CD8-positive, alpha-beta memory T cell (primary cell): Measurements from ENCODE around the gene CFAP92. TPM values are rescaled to one million over a fixed set of nuclear protein-coding genes. Genes with fewer than 3 reads are reported as not detected.
A peak's percentile ranks its signal among the peaks of the same experiment; 100 is the strongest.

Experiments used
- CTCF ChIA-PET: fragments of 350-600 bp; sonication (Branson Sonifier 250); formaldehyde crosslinking; loops from one replicate; lab custom pipeline; 2021; ENCODE audit warnings: antibody characterized with exemption; lab: Charles Lee
- POLR2A ChIA-PET: fragments of 350-600 bp; sonication (Branson Sonifier 250); formaldehyde crosslinking; loops from one replicate; lab custom pipeline; 2021; ENCODE audit warnings: antibody characterized with exemption; lab: Charles Lee
- DNase-seq, 5 donors: peaks; one replicate each; pipeline versions ENCODE4 v3.0.0 to v3.0.0-alpha.2; 2020 to 2022; ENCODE audit warnings: mixed read lengths in 1 of 5
- H3K27ac ChIP-seq: one replicate; pipeline ENCODE4 v1.7.0; 2013; ENCODE audit warnings: low read depth, mild to moderate bottlenecking, low read length, moderate library complexity
- H3K27me3 ChIP-seq: 2 replicates; pipeline ENCODE4 v1.7.0; 2013; ENCODE audit warnings: low read length, mild to moderate bottlenecking; ENCODE audit not compliant: insufficient read depth, poor library complexity, severe bottlenecking
- H3K36me3 ChIP-seq: 2 replicates; pipeline ENCODE4 v1.7.0; 2013; ENCODE audit warnings: mild to moderate bottlenecking, low read length, moderate library complexity; ENCODE audit not compliant: insufficient read depth
- H3K4me1 ChIP-seq: 2 replicates; pipeline ENCODE4 v1.7.0; 2013; ENCODE audit warnings: mild to moderate bottlenecking, low read length, moderate library complexity; ENCODE audit not compliant: insufficient read depth
- H3K4me3 ChIP-seq: 2 replicates; pipeline ENCODE4 v1.7.0; 2013; ENCODE audit warnings: mild to moderate bottlenecking, low read length
- H3K9me3 ChIP-seq: 2 replicates; pipeline ENCODE4 v1.7.0; 2013; ENCODE audit warnings: mild to moderate bottlenecking, low read length
- H3K27ac Mint-ChIP-seq, 8 donors: one replicate each; pipeline ENCODE4 v1.8.0; 2020 to 2021; ENCODE audit warnings: mixed read lengths in 8 of 8, mild to moderate bottlenecking in 6 of 8, inconsistent platforms in 3 of 8, moderate library complexity in 3 of 8
- H3K27me3 Mint-ChIP-seq, 2 donors: one replicate each; pipeline ENCODE4 v1.8.0; 2020 to 2021; ENCODE audit warnings: mixed read lengths in 2 of 2, mild to moderate bottlenecking in 1 of 2, moderate library complexity in 1 of 2
- H3K36me3 Mint-ChIP-seq, 3 donors: one replicate each; pipeline ENCODE4 v1.8.0; 2020 to 2021; ENCODE audit warnings: mixed read lengths in 3 of 3, inconsistent platforms in 1 of 3, mild to moderate bottlenecking in 1 of 3
- H3K4me1 Mint-ChIP-seq, 3 donors: one replicate each; pipeline ENCODE4 v1.8.0; 2020 to 2021; ENCODE audit warnings: mixed read lengths in 3 of 3, inconsistent platforms in 1 of 3, mild to moderate bottlenecking in 1 of 3
- H3K4me3 Mint-ChIP-seq, 7 donors: one replicate each; pipeline ENCODE4 v1.8.0; 2020 to 2021; ENCODE audit warnings: mixed read lengths in 7 of 7, mild to moderate bottlenecking in 6 of 7, moderate library complexity in 4 of 7, inconsistent platforms in 2 of 7
- H3K9me3 Mint-ChIP-seq, 5 donors: one replicate each; pipeline ENCODE4 v1.8.0; 2020 to 2022; ENCODE audit warnings: mixed read lengths in 5 of 5, mild to moderate bottlenecking in 3 of 5, moderate library complexity in 2 of 5, inconsistent platforms in 1 of 5
- polyA plus RNA-seq: library from polyadenylated mRNA; unstranded; fragments of 300-500 nt; fragmentation: Illumina TruSeq; gene quantifications from one replicate; pipeline ENCODE4 v1.2.3, GENCODE V29; 2021
- total RNA-seq, 2 experiments: library from RNA; stranded (reverse); gene quantifications; one replicate each; pipeline ENCODE4 v1.2.3, GENCODE V29; 2021

Gene CFAP92
- total and polyA plus RNA-seq, 3 experiments from 2014 or later = 0.13 to 0.24 TPM; not detected in 1

DNA sequence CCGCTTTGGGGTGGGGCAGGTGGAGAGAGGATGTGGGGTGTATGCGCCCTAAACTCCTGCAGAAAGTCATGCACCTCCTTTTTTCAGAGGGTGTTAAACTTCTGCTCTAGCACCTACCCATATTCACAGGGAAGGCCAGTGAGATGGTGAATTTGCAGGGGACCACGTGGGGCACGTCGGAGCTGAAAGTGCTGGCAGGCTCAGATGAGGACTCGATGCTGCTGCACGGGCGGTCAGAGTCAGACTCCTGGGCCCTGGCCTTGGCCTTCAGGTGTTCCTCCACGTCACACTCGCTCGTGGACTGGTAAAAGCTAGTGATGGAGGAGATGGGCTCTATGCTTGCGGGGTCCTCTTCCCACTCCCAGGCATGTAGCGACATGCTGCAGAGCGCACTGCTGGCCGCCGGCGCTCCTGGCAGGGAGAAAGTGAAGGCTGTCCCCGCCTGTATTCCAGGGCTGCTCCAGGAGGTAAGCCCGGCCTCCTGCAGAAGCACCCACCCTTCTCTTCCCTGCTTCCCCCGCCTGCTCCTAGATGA is 883 bp downstream of the CFAP92 start:
- DNase-seq = no peak
- H3K9me3 ChIP-seq = no peaks in the 10 kb centered on the region
- peaks cover 23% of the 10 kb centered on the region for H3K4me1 ChIP-seq
- no peak overlapping the region for H3K4me3 ChIP-seq
- H3K36me3 Mint-ChIP-seq = peaks cover 0 to 4% (median 0%) of the 10 kb centered on the region in 3 donors
- peak overlapping the region in 7 of 8 donors; percentile 48 to 78 (median 65) for H3K27ac Mint-ChIP-seq
- H3K27me3 ChIP-seq = no peaks in the 10 kb centered on the region
- ChIA-PET POLR2A (interaction anchor here (2.2 kb wide), 1 partner anchor 23 kb away, joined by 10 read pairs; no protein-coding TSS in a partner anchor), CTCF (interaction anchor here (1.4 to 5.3 kb wide), 3 partner anchors 11 to 23 kb away, joined by 3 to 35 read pairs (median 11); no protein-coding TSS in a partner anchor)
- H3K9me3 Mint-ChIP-seq = no peaks in the 10 kb centered on the region
- no peak overlapping the region for H3K27ac ChIP-seq
- H3K4me3 Mint-ChIP-seq = peak overlapping the region in 5 of 7 donors; percentile 30 to 76 (median 63)
- no peaks in the 10 kb centered on the region for H3K36me3 ChIP-seq
- H3K4me1 Mint-ChIP-seq = peaks cover 8 to 16% (median 9%) of the 10 kb centered on the region in 3 donors
- H3K27me3 Mint-ChIP-seq = peaks cover 2 to 5% of the 10 kb centered on the region in 2 donors

DNA sequence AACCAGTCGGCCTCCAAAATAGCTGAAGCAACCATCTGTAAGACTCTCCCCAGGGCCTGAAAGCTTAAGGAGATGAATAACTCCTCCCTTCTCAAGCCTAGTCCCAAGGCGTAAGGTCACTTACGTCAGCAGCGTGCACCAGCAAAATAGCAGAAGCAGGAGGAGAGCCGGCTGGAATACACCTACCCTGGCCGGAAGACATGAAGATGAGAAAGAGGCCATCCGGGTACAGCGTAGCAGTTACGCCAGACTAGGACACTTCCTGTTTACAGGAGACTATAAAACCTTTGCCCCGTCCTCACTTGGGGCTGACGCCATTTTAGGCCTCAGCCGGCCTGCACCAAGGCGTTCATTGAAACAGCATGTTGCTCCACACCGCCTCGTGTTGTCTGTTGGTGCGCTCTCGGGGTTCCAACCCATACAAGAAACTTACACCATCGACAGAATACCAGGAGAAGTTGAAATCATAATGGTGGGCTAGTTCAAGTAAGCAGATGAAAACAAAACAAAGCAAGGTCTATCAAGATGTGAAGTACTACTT is 2.5 kb downstream of the CFAP92 start:
- peaks cover 8 to 16% (median 9%) of the 10 kb centered on the region in 3 donors for H3K4me1 Mint-ChIP-seq
- ChIA-PET CTCF (interaction anchor here (0.9 to 1.5 kb wide), 3 partner anchors 21 to 247 kb away, joined by 3 to 4 read pairs (median 3); no protein-coding TSS in a partner anchor), POLR2A (no interaction called here)
- DNase-seq = no peak
- H3K27me3 Mint-ChIP-seq = peaks cover 0 to 2% of the 10 kb centered on the region in 2 donors
- no peaks in the 10 kb centered on the region for H3K9me3 Mint-ChIP-seq
- H3K36me3 Mint-ChIP-seq = no peaks in the 10 kb centered on the region
- Histone ChIP-seq H3K27ac (no peak overlapping the region), H3K27me3 (no peaks in the 10 kb centered on the region), H3K4me1 (peaks cover 23% of the 10 kb centered on the region), H3K9me3 (no peaks in the 10 kb centered on the region), H3K36me3 (no peaks in the 10 kb centered on the region), H3K4me3 (no peak overlapping the region)
- H3K27ac Mint-ChIP-seq = peak overlapping the region in 4 of 8 donors; percentile 13 to 82 (median 64)
- peak overlapping the region in 1 of 7 donors; percentile 77 for H3K4me3 Mint-ChIP-seq

DNA sequence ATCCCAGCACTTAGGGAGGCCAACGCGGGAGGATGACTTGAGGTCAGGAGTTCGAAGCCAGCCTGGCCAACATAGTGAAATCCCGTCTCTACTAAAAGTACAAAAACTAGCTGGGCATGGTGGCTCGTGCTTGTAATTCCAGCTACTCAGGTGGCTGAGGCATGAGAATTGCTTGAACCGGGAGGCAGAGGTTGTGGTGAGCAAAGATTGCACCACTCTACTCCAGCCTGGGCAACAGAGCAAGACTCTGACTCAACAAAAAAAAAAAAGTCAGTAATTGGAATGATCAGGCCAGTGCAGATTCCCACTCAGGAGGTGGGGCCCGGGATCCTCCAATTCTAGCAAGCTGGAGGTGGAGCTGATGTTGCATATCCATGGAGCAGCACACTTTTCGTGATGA is 5.6 kb downstream of the CFAP92 start:
- H3K4me1 Mint-ChIP-seq = peaks cover 0 to 2% (median under 1%) of the 10 kb centered on the region in 3 donors
- Histone ChIP-seq H3K9me3 (no peaks in the 10 kb centered on the region), H3K4me3 (no peak overlapping the region), H3K27ac (no peak overlapping the region), H3K4me1 (peaks cover under 1% of the 10 kb centered on the region), H3K36me3 (no peaks in the 10 kb centered on the region), H3K27me3 (no peaks in the 10 kb centered on the region)
- POLR2A ChIA-PET = no interaction called here
- H3K27ac Mint-ChIP-seq = no peak overlapping the region
- peaks cover 0 to 3% of the 10 kb centered on the region in 2 donors for H3K27me3 Mint-ChIP-seq
- no peak overlapping the region for H3K4me3 Mint-ChIP-seq
- H3K9me3 Mint-ChIP-seq = no peaks in the 10 kb centered on the region
- H3K36me3 Mint-ChIP-seq = no peaks in the 10 kb centered on the region
- CTCF ChIA-PET = interaction anchor here (1.0 kb wide), 1 partner anchor 15 kb away, joined by 3 read pairs; no protein-coding TSS in a partner anchor
- DNase-seq = no peak

DNA sequence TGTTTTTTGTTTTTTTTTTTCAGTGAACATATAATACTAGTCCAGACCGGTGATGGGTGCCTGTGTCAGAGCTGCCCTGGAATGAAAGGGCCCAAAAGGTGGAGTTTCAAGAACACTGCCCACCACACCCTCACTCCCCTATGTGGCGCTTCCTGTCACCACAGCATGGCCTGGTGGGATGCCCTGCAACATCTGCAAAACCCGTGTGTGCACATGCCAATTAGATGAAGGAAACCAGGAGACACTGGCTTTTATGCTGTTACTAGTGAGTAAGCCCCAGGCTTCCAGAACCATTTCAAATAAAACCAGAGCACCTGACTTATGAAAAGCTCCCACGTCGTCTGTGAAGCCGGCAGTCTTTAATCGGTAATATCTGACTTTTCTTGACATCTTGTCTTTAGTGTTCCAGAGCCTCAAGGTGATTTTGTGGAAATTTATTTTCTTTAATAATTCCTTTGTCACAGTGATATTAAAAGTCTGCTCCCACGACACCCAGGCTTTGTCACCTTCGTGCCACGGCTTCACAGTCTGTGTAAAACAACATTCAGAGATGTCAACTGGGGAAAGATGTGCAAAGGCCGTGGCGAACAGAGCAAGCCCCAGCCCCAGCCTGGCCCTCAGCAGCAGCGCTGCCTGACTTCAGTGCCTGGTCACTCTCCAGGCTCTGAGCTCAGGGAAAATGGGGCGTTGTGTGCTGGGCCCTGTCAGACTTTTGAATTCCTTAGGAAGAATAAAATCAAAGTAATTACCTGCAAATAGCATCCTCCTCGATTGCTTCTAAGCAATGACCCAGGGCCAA is 6.4 kb downstream of the CFAP92 start:
- Mint-ChIP-seq H3K27me3 (peaks cover 0 to 3% of the 10 kb centered on the region in 2 donors), H3K4me1 (no peaks in the 10 kb centered on the region), H3K36me3 (no peaks in the 10 kb centered on the region), H3K27ac (no peak overlapping the region), H3K4me3 (no peak overlapping the region), H3K9me3 (no peaks in the 10 kb centered on the region)
- Histone ChIP-seq H3K4me1 (no peaks in the 10 kb centered on the region), H3K36me3 (no peaks in the 10 kb centered on the region), H3K9me3 (no peaks in the 10 kb centered on the region), H3K27me3 (no peaks in the 10 kb centered on the region), H3K27ac (no peak overlapping the region), H3K4me3 (no peak overlapping the region)
- ChIA-PET CTCF (no interaction called here), POLR2A (no interaction called here)
- no peak for DNase-seq

DNA sequence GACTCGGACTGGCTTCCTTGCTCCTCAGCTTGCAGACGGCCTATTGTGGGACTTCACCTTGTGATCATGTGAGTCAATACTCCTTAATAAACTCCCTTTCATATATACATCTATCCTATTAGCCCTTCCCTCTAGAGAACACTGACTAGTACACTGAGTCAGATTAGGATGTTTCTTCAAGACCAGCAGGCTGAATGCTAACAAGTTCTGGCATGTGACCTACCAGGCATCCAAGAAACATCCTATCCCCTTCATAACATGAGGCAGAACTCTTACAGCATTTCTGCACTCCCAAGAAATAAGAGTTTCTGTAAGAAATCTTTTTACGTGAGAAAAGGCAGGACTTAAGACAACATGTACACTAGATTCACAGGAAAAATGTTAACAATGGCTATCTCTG is 9.3 kb downstream of the CFAP92 start:
- POLR2A ChIA-PET = no interaction called here
- no peaks in the 10 kb centered on the region for H3K27me3 ChIP-seq
- Mint-ChIP-seq H3K36me3 (no peaks in the 10 kb centered on the region), H3K27me3 (peaks cover 3 to 4% of the 10 kb centered on the region in 2 donors), H3K4me1 (no peaks in the 10 kb centered on the region), H3K4me3 (no peak overlapping the region), H3K27ac (no peak overlapping the region), H3K9me3 (no peaks in the 10 kb centered on the region)
- DNase-seq = no peak
- H3K4me1 ChIP-seq = no peaks in the 10 kb centered on the region
- no peaks in the 10 kb centered on the region for H3K9me3 ChIP-seq
- H3K27ac ChIP-seq = no peak overlapping the region
- CTCF ChIA-PET = no interaction called here
- H3K36me3 ChIP-seq = no peaks in the 10 kb centered on the region
- H3K4me3 ChIP-seq = no peak overlapping the region

DNA sequence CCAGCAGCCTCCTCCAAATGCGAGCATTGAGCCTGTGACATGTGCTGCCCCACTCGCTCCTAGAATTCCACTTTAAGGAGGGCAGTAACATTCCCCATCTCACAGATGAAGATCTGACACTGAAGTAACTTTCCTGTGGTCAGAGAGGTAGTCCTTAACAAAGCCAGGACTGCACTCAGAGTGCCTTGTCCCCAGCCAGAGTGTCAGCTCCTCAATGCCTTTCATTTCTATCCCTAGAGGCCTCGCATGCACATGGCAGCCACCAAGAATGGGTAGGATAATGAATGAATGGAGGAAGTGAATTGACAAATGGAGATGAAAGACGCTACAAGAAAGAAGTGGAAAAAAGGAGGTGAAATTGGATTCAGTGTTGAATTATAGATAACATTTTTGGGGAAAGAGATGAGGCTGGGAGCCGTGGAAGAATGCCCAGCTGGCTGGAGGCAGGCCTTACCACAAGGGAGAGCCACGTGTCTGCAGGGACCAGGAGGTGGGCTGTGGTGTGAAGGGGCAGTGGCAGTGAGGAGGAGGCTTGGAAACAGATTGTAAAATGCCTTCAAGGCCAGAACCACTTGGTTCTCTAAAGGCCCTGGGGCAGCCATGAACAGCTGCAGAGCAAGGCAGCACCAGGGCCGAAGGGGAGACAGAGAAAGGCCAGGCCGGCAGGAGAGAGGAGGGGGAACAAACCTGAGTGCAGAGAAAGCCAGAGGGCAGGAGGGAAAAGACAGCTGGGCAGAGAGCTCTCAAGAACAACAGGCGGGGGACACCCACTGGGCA is 10.4 kb downstream of the CFAP92 start:
- CTCF ChIA-PET = interaction anchor here (1.5 kb wide), 1 partner anchor 70 kb away, joined by 3 read pairs; no protein-coding TSS in a partner anchor
- no peak overlapping the region for H3K27ac ChIP-seq
- peak overlapping the region in 1 of 8 donors; percentile 14 for H3K27ac Mint-ChIP-seq
- no peaks in the 10 kb centered on the region for H3K9me3 Mint-ChIP-seq
- no peak for DNase-seq
- POLR2A ChIA-PET = no interaction called here
- H3K27me3 Mint-ChIP-seq = peaks cover 3 to 4% of the 10 kb centered on the region in 2 donors
- no peaks in the 10 kb centered on the region for H3K4me1 Mint-ChIP-seq
- no peaks in the 10 kb centered on the region for H3K36me3 ChIP-seq
- H3K4me3 Mint-ChIP-seq = no peak overlapping the region
- no peaks in the 10 kb centered on the region for H3K9me3 ChIP-seq
- H3K36me3 Mint-ChIP-seq = no peaks in the 10 kb centered on the region
- no peaks in the 10 kb centered on the region for H3K27me3 ChIP-seq
- H3K4me3 ChIP-seq = no peak overlapping the region
- H3K4me1 ChIP-seq = no peaks in the 10 kb centered on the region

DNA sequence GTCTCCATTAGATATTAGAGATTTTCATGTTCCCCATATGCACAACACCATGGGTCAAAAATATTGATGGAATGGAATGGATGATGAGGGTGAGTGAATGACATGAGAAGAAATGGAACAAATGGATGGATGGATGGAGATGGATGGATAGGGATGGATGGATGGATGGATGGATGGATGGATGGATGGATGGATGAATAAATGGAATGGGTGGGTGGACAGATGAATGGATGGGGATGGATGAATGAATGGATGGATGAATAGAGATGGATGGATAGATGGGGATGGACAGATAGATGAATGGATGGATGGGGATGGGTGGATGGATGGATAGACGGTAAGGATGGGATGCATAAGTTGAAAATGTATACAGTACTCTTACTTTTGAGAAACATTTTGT is 18.6 kb downstream of the CFAP92 start:
- no peak overlapping the region for H3K4me3 ChIP-seq
- Mint-ChIP-seq H3K9me3 (no peaks in the 10 kb centered on the region), H3K4me1 (peaks cover under 1 to 1% (median under 1%) of the 10 kb centered on the region in 3 donors), H3K27me3 (peaks cover 0 to 5% of the 10 kb centered on the region in 2 donors), H3K4me3 (no peak overlapping the region), H3K27ac (peak overlapping the region in 1 of 8 donors; percentile 57), H3K36me3 (no peaks in the 10 kb centered on the region)
- CTCF ChIA-PET = no interaction called here
- no peak for DNase-seq
- no peaks in the 10 kb centered on the region for H3K9me3 ChIP-seq
- H3K27ac ChIP-seq = no peak overlapping the region
- no peaks in the 10 kb centered on the region for H3K27me3 ChIP-seq
- H3K4me1 ChIP-seq = no peaks in the 10 kb centered on the region
- POLR2A ChIA-PET = no interaction called here
- no peaks in the 10 kb centered on the region for H3K36me3 ChIP-seq
